SHP77 treated with DMSO at 0.1 percent for 48 hours (cell line): ENCODE results near the gene ZBTB12.
"Not testable (repeated sequence)": the region's sequence is repeated elsewhere in the genome, so short reads cannot be mapped to it uniquely, and the experiment has no call there.

Experiments used
- DNase-seq: peaks from one replicate; lab custom pipeline; 2025; lab: John Stamatoyannopoulos, UW

ZBTB12 gene

DNA sequence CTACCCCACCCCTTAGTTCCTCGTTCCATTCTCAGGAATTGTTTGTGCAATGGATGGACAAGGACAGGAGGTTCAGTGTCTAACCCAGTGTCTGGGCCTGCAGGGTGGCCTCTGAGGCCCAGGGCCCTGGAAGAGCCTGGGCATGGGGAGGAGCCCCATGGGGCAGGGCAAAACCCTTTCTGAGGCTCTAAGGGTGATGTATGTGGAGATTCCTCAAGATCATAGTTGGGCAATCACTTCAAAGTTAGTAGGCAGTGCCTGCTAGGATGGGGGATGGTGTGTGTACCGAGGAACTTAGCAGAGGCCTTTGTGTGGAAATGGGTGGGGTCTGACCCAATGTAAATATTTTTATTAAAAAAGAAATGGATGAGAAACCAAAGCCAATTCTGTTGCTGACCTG is 18.9 kb upstream of the ZBTB12 start:
- no peak for DNase-seq

DNA sequence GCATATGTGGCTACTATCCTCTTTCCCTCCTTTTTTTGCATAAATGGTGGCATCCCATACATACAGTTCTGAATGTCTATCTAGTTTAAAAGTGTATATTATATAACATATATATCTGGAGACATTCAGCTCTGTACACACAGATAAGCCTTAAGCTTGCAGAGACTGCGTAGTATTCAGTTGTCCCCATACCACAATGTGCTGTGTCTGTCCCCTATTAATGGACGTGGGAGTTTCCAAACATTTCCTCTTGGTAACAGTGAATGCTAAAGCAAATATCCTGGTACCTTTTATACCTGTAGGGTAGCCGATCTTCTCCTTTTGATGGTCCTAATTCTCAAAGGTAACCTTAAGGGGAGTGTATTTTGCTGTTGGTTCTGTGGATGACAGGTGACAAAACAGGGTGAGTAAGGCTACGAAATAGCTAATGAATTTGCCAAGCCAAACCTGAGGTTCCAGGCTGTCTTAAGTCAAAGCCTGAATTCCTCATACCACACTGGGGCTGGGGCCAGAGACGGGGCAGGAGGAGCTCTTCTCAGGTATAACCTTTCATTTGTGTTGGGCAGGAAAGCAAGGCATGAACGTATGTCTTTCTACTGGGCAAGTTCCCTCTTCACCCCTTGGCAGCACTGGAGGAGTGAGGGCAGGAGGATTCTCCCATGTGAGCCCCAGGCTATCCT is 17.9 kb upstream of the ZBTB12 start:
- DNase-seq: no peak

DNA sequence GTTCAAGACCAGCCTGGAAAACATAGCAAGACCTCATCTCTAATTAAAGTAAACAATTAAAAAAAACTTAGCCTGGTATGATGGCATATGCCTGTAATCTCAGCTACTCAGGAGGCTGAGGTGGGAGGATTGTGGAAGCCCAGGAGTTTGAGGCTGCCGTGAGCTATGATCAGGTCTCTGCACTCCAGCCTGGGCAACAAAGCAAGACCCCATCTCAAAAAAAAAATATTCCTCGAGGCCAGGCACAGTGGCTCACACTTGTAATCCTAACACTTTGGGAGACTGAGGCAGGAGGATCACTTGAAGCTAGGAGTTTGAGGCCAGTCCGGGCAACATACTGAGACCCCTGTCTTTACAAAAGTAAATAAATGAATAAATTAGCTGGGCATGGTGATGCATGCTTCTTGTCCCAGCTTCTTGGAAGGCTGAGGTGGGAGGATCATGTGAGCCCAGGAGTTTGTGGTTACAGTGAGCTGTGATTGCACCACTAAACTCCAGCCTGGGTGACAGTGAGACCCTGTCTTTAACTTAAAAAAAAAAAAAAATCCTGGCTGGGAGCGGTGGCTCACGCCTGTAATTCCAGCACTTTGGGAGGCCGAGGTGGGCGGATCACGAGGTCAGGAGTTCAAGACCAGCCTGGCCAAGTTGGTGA is 16.3 kb upstream of the ZBTB12 start:
- DNase-seq: no peak

DNA sequence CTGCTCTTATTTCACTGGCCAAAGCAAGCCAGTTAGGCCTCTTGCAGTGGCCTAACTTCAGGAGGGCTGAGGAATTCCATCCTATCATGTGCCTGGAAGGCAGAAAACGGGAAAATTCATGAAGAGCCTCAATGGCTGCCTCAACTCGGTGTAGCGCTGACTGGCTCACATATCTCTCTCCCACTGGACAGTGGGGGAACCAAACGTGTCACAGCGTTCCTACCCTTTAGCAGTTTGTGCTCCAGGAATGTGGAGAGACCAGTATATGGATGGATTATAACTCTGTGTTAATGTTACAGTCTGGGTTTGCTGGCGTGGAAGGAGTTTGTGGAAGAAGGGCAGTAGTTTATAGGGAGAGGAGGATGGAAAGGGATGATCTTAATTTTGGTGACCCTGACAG is 13.9 kb upstream of the ZBTB12 start:
- no peak for DNase-seq

DNA sequence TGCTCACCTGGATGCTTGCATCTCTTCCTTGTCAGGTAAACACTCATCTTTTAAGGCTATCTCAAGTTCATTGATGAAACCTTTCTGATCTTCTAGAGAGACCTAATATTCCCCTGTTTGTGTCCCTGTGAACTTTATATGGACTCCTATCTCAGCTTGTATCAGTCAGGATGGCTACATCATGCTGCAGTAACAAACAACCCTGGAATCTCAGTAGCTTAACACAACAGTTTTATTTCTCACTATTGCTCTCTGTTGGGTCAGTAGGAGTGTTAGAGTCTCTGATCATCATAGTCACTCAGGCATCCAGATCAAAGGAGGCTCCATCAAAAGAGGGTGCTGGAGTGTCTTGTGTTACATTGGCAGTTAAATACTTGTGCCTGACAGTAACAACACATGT is 13.5 kb upstream of the ZBTB12 start:
- DNase-seq: no peak

DNA sequence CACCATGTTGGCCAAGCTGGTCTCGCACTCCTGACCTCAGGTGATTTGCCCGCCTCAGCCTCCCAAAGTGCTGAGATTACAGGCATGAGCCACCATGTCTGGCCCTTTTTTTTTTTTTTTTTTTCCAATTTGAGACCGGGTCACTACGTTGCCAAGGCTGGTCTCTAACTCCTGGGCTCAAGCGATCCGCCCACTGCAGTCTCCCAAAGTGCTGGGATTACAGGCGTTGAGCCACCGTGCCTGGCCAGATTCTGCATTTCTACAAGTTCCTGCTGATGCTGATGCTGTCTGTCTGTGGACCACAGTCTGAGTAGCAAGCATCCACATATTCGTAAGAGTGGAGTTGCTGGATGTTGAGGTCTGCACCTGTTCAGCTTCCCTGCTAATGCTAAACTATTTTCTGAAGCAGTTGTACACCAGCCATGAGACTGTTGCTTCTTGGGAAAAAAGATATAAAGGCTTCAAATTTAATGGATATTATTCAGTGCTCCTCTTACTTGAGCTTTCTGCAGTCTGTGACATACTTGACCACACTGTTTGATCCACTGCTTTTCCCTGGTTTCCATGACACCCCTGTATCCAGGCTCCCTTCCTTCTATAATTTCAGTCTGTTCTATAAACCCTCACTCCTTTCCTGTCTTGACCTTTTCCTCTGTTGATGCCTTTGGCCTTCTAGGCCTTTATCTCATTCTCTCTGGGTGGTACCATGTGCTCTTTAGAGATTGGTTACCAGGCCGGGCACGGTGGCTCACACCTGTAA is 10.1 kb upstream of the ZBTB12 start:
- DNase-seq: no peak

DNA sequence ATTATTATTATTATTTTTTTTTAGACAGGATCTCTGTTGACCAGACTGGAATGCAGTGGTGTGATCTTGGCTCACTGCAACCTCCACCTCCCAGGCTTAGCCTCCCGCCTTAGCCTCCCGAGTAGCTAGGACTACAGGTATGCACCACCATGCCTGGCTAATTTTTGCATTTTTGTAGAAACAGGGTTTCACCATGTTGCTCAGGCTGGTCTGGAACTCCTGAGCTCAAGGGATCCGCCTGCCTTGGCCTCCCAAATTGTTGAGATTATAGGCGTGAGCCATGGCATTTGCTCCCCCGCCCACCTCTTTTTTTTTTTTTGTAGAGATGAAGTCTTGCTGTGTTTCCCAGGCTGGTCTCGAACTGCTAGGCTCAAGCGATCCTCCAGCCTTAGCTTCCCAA is 7.4 kb upstream of the ZBTB12 start:
- DNase-seq: not testable (repeated sequence)

- no peak for DNase-seq
Measured at GRCh38 chr6:31908791-31909190, 6.9 kb upstream of the ZBTB12 start.

- DNase-seq: not testable (repeated sequence)
Measured at GRCh38 chr6:31908255-31908654, 6.4 kb upstream of the ZBTB12 start.

DNA sequence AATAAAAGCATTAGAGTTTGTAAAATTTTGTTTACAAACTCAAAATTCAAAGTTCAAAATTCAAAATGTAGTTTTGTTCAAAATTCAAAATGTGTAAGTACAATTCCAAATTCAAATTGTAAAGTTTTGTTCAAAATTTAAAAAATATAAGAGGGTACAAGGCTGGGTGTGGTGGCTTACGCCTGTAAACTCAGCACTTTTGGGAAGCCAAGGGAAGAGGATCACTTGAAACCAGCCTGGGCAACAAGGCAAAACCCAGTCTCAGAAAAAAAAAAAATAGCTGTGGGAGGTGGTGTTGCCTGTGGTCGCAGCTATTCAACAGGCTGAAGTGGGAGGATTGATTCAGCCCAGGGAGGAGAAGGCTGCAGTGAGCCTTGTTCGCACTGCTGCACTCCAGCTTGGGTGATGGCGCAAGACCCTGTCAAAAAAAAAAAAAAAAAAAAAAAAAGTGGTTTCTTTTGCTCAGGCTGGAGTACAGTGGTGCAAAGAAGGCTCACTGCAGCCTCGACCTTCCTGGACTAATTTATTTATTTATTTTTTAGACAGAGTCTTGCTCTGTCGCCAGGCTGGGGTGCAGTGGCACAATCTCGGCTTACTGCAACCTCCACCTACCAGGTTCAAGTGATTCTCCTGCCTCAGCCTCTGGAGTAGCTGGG is 5.4 kb upstream of the ZBTB12 start:
- DNase-seq: no peak

- not testable (repeated sequence) for DNase-seq
Measured at GRCh38 chr6:31906727-31907126, 4.8 kb upstream of the ZBTB12 start.

DNA sequence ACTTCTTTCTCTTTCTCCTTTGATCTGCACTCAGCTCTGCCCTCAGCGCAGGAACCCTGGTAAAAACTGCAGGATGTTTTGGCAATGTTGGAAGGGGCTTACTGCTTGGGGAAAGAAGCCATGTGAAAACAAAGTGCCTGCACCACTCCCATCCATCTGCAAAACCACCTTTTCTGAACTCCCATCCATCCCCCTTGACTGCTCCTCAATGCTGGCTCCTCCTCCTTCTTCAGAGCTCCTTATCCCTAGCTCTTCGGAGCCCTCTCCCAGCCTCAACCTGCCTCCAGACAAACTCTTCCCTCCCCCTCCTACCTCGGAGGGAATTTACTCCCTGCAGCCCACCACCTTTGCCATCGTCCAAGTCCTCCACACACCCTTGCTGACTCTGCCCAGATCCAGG is 4.2 kb upstream of the ZBTB12 start:
- no peak for DNase-seq

- no peak for DNase-seq
Measured at GRCh38 chr6:31905041-31905440, 3.2 kb upstream of the ZBTB12 start.

- DNase-seq: no peak
Measured at GRCh38 chr6:31903957-31904356, 2.1 kb upstream of the ZBTB12 start.

DNA sequence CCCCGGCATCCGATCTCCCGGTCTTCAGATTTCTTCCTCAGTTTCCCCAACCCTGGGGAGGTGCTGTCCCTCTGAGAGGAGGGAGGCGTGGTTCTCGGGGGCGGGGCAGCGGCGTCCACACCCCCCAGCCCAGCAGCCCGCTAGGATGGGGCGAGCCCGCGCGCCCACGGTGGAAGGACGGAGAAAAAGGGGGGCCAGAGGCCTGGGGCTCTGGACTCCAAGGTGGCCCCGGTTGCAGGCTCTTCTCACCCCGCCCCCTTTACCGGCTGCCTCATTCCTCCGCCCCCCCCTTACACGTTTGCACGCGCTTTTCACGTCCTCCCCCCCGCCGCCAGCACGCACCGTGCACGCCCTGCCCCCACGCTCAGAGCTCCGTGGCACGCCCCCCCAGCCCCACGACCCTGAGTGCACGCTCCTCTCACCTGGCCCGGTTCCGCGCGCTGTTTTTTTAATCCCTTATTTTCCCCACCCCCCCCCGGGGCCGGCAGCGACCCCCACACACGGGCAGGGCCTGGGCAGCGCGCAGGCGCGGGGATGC is 402 bp downstream of the ZBTB12 start:
- no peak for DNase-seq

DNA sequence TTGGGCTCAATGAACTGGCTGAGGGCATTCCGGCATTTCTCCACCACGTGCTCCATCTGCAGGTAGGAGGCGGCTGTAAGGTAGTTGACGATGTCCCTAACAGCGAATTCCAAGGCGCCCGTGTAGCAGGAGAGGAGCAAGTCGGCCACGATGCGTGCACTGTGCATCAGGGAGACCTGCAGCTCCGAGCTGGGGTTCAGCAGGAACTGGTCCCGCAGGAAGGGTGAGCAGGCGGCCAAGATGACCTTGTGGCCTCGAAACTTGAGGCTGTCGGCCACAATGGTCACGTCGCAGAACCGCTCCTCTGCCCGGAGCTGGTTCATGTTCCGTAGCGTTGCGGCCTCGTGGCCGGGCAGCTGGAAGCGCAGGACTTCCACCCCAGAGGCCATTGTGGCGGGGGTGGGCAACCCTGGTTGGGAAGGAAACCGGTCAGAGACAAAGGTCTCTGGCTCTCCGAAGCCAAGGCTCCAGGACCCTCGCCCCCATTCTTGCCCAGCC is 920 bp downstream of the ZBTB12 start:
- DNase-seq: no peak

DNA sequence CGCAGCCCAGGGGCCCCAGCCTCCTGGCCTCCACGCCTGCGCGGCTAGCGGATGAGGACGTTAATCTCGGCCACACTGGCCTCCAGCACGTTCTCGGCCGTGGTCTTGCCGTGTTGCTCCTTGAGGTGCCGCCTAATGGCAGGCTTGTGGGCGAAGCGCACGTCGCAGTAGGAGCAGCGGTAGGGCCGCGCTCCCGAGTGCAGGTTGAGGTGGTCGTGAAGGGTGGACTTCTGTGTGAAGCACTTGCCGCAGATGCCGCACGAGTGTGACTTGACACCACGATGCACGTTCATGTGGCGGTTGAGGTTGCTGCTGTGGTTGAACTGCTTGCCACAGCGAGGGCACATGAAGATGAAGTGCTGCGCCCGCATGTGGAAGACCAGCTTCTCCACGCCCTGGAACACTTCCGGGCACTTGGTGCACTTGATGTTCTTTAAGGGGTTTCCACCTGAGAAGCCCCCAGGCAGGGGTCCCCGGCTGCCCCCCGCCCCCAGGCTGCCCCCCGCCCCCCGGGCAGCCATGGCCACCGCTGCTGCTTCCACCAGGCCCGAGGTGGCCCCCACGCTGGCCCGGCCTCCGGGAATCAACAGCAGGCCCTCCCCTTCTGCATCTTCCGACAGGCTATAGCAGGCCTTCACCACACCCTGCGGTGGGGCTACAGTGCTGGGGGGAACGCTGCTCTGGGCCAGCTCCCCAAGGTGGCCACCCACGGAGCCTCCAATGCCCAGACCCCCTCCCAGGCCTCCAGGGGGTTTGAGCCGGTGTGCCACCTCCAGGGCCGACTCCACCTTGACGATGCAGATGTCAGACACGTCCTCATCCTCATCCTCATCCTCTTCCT is 1.8 kb downstream of the ZBTB12 start:
- DNase-seq: no peak

- no peak for DNase-seq
Measured at GRCh38 chr6:31899215-31899614, 2.7 kb downstream of the ZBTB12 start.

- peak; percentile 25 for DNase-seq
Measured at GRCh38 chr6:31898383-31899011, 3.4 kb downstream of the ZBTB12 start.

DNA sequence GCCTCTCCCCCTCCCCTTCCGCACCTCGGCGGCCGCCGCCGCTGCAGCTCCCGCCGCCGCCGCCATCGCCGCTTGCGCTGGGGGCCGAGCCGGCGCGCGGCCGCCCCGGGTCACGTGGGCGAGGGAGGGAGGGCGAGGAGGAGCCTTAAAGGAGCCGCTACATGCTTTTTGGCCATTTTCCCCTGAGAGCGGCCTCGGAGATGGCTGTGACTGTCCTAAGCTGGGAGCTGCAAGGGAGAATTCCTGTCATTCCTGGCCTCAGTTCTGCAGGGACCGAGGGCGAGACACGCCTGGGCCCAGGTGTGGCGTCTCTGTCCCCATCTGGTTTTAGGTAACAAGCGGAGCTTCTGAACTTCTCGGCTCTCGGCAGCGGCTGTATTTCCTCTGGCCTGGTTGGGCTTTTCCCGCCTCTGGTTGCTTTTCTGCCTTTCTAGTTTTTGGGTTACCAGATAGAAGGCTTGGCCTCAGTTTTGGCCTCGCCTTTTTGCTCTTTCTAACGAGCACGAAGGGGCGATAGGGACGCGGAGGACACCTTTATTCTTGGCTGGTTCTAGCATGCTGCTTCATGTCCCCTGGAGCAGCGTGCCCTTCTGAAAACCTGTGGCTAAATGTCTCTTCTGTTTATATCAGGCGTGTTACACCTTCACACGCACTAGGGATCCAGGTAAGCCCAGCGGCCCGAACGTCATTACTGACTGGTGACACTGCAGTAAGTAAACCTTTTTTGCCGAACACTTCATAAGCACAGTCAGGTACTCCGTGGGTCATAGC is 4.1 kb downstream of the ZBTB12 start, which contains the start of gene EHMT2:
EHMT2 (minus strand) TSS at position 87 of the 771 bp plus-strand sequence; CDS start at position 66, 21 bp downstream.
- DNase-seq: peak; percentile 69
